Measurements from ENCODE around the gene ZSWIM5. TPM values are rescaled to one million over a fixed set of nuclear protein-coding genes. Genes with fewer than 3 reads are reported as not detected.
"Not testable (repeated sequence)": the region's sequence is repeated elsewhere in the genome, so short reads cannot be mapped to it uniquely, and the experiment has no call there.

ZSWIM5 gene
- total RNA-seq, 1 experiment from 2014 or later: 0.40 TPM

- no peak for DNase-seq
- Mint-ChIP-seq H3K9me3 (ENCODE audit: low read depth, unreplicated experiment) (no peaks in the 10 kb centered on the region), H3K27ac (ENCODE audit: unreplicated experiment) (no peak overlapping the region), H3K4me3 (ENCODE audit: low read depth, unreplicated experiment) (no peak overlapping the region), H3K4me1 (ENCODE audit: low read depth, unreplicated experiment) (no peaks in the 10 kb centered on the region), H3K27me3 (ENCODE audit: unreplicated experiment) (peaks cover 27% of the 10 kb centered on the region), H3K36me3 (ENCODE audit: insufficient read depth, unreplicated experiment) (no peaks in the 10 kb centered on the region)
- CTCF ChIA-PET: no interaction called here
- intact Hi-C loops (cut with micrococcal nuclease; ENCODE audit: unreplicated experiment): no loop called here
- TF ChIP-seq CTCF (IDR thresholded peaks at IDR 0.05; ENCODE audit: unreplicated experiment): no peak
- BruUV-seq (replicated peaks): no TSS peak
These were observed 109.3 kb downstream of the ZSWIM5 start for GRCh38 chr1:45097079-45097478.

- CTCF ChIA-PET: no interaction called here
- Mint-ChIP-seq H3K9me3 (ENCODE audit: low read depth, unreplicated experiment) (no peaks in the 10 kb centered on the region), H3K27me3 (ENCODE audit: unreplicated experiment) (peaks cover 21% of the 10 kb centered on the region), H3K4me1 (ENCODE audit: low read depth, unreplicated experiment) (no peaks in the 10 kb centered on the region), H3K27ac (ENCODE audit: unreplicated experiment) (no peak overlapping the region), H3K36me3 (ENCODE audit: insufficient read depth, unreplicated experiment) (no peaks in the 10 kb centered on the region), H3K4me3 (ENCODE audit: low read depth, unreplicated experiment) (no peak overlapping the region)
- TF ChIP-seq CTCF (IDR thresholded peaks at IDR 0.05; ENCODE audit: unreplicated experiment): no peak
- intact Hi-C loops (cut with micrococcal nuclease; ENCODE audit: unreplicated experiment): no loop called here
- DNase-seq: no peak
- no TSS peak for BruUV-seq (replicated peaks)
These were observed 111.0 kb downstream of the ZSWIM5 start for GRCh38 chr1:45095450-45095849.

- CTCF ChIA-PET; intact Hi-C loops (cut with micrococcal nuclease; ENCODE audit: unreplicated experiment); BruUV-seq (replicated peaks); DNase-seq; H3K9me3 Mint-ChIP-seq (ENCODE audit: low read depth, unreplicated experiment); H3K4me3 Mint-ChIP-seq (ENCODE audit: low read depth, unreplicated experiment); H3K4me1 Mint-ChIP-seq (ENCODE audit: low read depth, unreplicated experiment); H3K27ac Mint-ChIP-seq (ENCODE audit: unreplicated experiment); H3K36me3 Mint-ChIP-seq (ENCODE audit: insufficient read depth, unreplicated experiment): not testable (repeated sequence)
- peaks cover 13% of the 10 kb centered on the region for H3K27me3 Mint-ChIP-seq (ENCODE audit: unreplicated experiment)
These were observed 112.0 kb downstream of the ZSWIM5 start for GRCh38 chr1:45094371-45094770.

GRCh38 chr1:45093334-45093733, 113.1 kb downstream of the ZSWIM5 start:
- no peaks in the 10 kb centered on the region for H3K4me1 Mint-ChIP-seq (ENCODE audit: low read depth, unreplicated experiment)

More at GRCh38 chr1:45093334-45093733, 113.1 kb downstream of the ZSWIM5 start:
- no TSS peak for BruUV-seq (replicated peaks)
- no peak for DNase-seq
- Mint-ChIP-seq H3K36me3 (ENCODE audit: insufficient read depth, unreplicated experiment) (no peaks in the 10 kb centered on the region), H3K27me3 (ENCODE audit: unreplicated experiment) (peaks cover 2% of the 10 kb centered on the region), H3K27ac (ENCODE audit: unreplicated experiment) (no peak overlapping the region), H3K4me3 (ENCODE audit: low read depth, unreplicated experiment) (no peak overlapping the region), H3K9me3 (ENCODE audit: low read depth, unreplicated experiment) (no peaks in the 10 kb centered on the region)
- intact Hi-C loops (cut with micrococcal nuclease; ENCODE audit: unreplicated experiment): no loop called here
- CTCF ChIA-PET: interaction anchor here (0.6 kb wide), 1 partner anchor 63 kb away, joined by 3 read pairs; no protein-coding TSS in a partner anchor
- no peak for TF ChIP-seq CTCF (IDR thresholded peaks at IDR 0.05; ENCODE audit: unreplicated experiment)

All from Calu3 (cell line).